HEK293 (cell line): ENCODE measurements around the gene TOMM40.

ENCODE experiments used
- ELK4 ChIP-seq: IDR thresholded peaks from 2 replicates; pipeline ENCODE4 v1.6.1; 2011; ENCODE audit warnings: mild to moderate bottlenecking, low read depth, low read length, borderline replicate concordance
- KLF16 ChIP-seq: fragments of 450-650 bp; formaldehyde crosslinking; IDR thresholded peaks from 2 replicates; pipeline ENCODE4 v1.5.1; 2017; ENCODE audit warnings: missing biosample characterization, missing genetic modification characterization
- KLF7 ChIP-seq: fragments of 450-650 bp; formaldehyde crosslinking; IDR thresholded peaks from 2 replicates; pipeline ENCODE4 v1.5.1; 2016; ENCODE audit warnings: missing biosample characterization, missing genetic modification characterization, borderline replicate concordance
- TRIM28 ChIP-seq: IDR thresholded peaks from 2 replicates; pipeline ENCODE4 v1.6.1; 2011; ENCODE audit warnings: low read length, control low read depth, borderline replicate concordance
- ZBTB11 ChIP-seq: fragments of 450-650 bp; formaldehyde crosslinking; conservative IDR thresholded peaks from 2 replicates; pipeline ENCODE4 v1.5.1; 2016; ENCODE audit warnings: low read depth, missing biosample characterization, missing genetic modification characterization
- ZFP69B ChIP-seq: fragments of 450-650 bp; formaldehyde crosslinking; IDR thresholded peaks from 2 replicates; pipeline ENCODE4 v1.5.1; 2016; ENCODE audit warnings: missing biosample characterization, missing genetic modification characterization
- ZNF121 ChIP-seq: fragments of 450-650 bp; formaldehyde crosslinking; IDR thresholded peaks from 2 replicates; pipeline ENCODE4 v1.5.1; 2016; ENCODE audit warnings: missing biosample characterization, missing genetic modification characterization
- ZNF211 ChIP-seq: fragments of 450-650 bp; formaldehyde crosslinking; IDR thresholded peaks from 2 replicates; pipeline ENCODE4 v1.5.1; 2016; ENCODE audit warnings: low read depth, missing biosample characterization, missing genetic modification characterization
- ZNF24 ChIP-seq: fragments of 450-650 bp; formaldehyde crosslinking; IDR thresholded peaks from 2 replicates; pipeline ENCODE4 v1.5.1; 2016; ENCODE audit warnings: missing biosample characterization, missing genetic modification characterization
- ZNF280D ChIP-seq: fragments of 450-650 bp; formaldehyde crosslinking; IDR thresholded peaks from 2 replicates; pipeline ENCODE4 v1.5.1; 2016; ENCODE audit warnings: missing biosample characterization, missing genetic modification characterization
- ZNF324 ChIP-seq: fragments of 450-650 bp; formaldehyde crosslinking; IDR thresholded peaks from 2 replicates; pipeline ENCODE4 v1.5.1; 2016; ENCODE audit warnings: missing biosample characterization, missing genetic modification characterization
- ZNF354C ChIP-seq: fragments of 450-650 bp; formaldehyde crosslinking; IDR thresholded peaks from 2 replicates; pipeline ENCODE4 v1.5.1; 2016; ENCODE audit warnings: missing biosample characterization, missing genetic modification characterization, low read depth, borderline replicate concordance
- ZNF362 ChIP-seq: fragments of 450-650 bp; formaldehyde crosslinking; IDR thresholded peaks from 2 replicates; pipeline ENCODE4 v1.5.1; 2016; ENCODE audit warnings: missing biosample characterization, missing genetic modification characterization
- ZNF391 ChIP-seq: fragments of 450-650 bp; formaldehyde crosslinking; IDR thresholded peaks from 2 replicates; pipeline ENCODE4 v1.5.1; 2016; ENCODE audit warnings: low read depth, missing biosample characterization, missing genetic modification characterization, borderline replicate concordance
- ZNF394 ChIP-seq: fragments of 450-650 bp; formaldehyde crosslinking; IDR thresholded peaks from 2 replicates; pipeline ENCODE4 v1.5.1; 2016; ENCODE audit warnings: missing biosample characterization, missing genetic modification characterization, mild to moderate bottlenecking, moderate library complexity, borderline replicate concordance
- ZNF514 ChIP-seq: fragments of 450-650 bp; formaldehyde crosslinking; IDR thresholded peaks from 2 replicates; pipeline ENCODE4 v1.5.1; 2016; ENCODE audit warnings: missing biosample characterization, missing genetic modification characterization
- ZNF623 ChIP-seq: fragments of 450-650 bp; formaldehyde crosslinking; IDR thresholded peaks from 2 replicates; pipeline ENCODE4 v1.5.1; 2016; ENCODE audit warnings: missing biosample characterization, missing genetic modification characterization
- ZNF624 ChIP-seq: fragments of 450-650 bp; formaldehyde crosslinking; IDR thresholded peaks from 2 replicates; pipeline ENCODE4 v1.5.1; 2017; ENCODE audit warnings: missing biosample characterization, missing genetic modification characterization
- ZNF639 ChIP-seq: fragments of 450-650 bp; formaldehyde crosslinking; IDR thresholded peaks from 2 replicates; pipeline ENCODE4 v1.5.1; 2016; ENCODE audit warnings: missing biosample characterization, missing genetic modification characterization
- ZNF747 ChIP-seq: fragments of 450-650 bp; formaldehyde crosslinking; IDR thresholded peaks from 2 replicates; pipeline ENCODE4 v1.5.1; 2016; ENCODE audit warnings: missing biosample characterization, missing genetic modification characterization
- ZNF785 ChIP-seq: fragments of 450-650 bp; formaldehyde crosslinking; IDR thresholded peaks from 2 replicates; pipeline ENCODE4 v1.5.1; 2016; ENCODE audit warnings: missing biosample characterization, missing genetic modification characterization
- ZNF792 ChIP-seq: fragments of 450-650 bp; formaldehyde crosslinking; IDR thresholded peaks from 2 replicates; pipeline ENCODE4 v1.5.1; 2016; ENCODE audit warnings: missing biosample characterization, missing genetic modification characterization

Gene TOMM40

GRCh38 chr19:44890366-44891015 lies 563 bp upstream of the TOMM40 start (continued):
- peak; percentile 91 for TF ChIP-seq ZNF394 (tag by site-specific recombination)
- no peak; the same call in 1 of the 2 replicates for TF ChIP-seq KLF7 (tag by site-specific recombination)
- TF ChIP-seq ZNF785: no peak
- no peak for TF ChIP-seq ZNF280D (tag by site-specific recombination)
- peak; percentile 79 for TF ChIP-seq ZBTB11
- TF ChIP-seq ZNF639: peak; percentile 75; the same call in 1 of the 2 replicates
- no peak for TF ChIP-seq ZNF747
- TF ChIP-seq ELK4: no peak
- no peak for TF ChIP-seq ZNF362
- no peak for TF ChIP-seq ZNF792
- TF ChIP-seq ZNF623 (tag by site-specific recombination): no peak
- no peak for TF ChIP-seq ZNF121
- TF ChIP-seq KLF16: peak; percentile 93
- no peak for TF ChIP-seq ZNF354C (tag by site-specific recombination)
- no peak; the same call in 1 of the 2 replicates for TF ChIP-seq TRIM28
- TF ChIP-seq ZNF391: 0 out of 2 replicates have a peak, but pooled peaks have one; percentile 9
- peak; percentile 90; the same call in 1 of the 2 replicates for TF ChIP-seq ZNF324 (tag by site-specific recombination)
- no peak for TF ChIP-seq ZNF211
- peak; percentile 75 for TF ChIP-seq ZFP69B (tag by site-specific recombination)
- peak; percentile 91 for TF ChIP-seq ZNF24 (tag by site-specific recombination)
- TF ChIP-seq ZNF514 (tag by site-specific recombination): no peak
- TF ChIP-seq ZNF624: no peak
